NOMO-1 (cell line): ENCODE measurements around the gene DCAKD.

Source experiments
- DNase-seq, 2 experiments: peaks; one replicate each; lab custom pipeline; 2025; ENCODE audit not compliant: unreplicated experiment in 2 of 2; lab: John Stamatoyannopoulos, UW

DCAKD gene

DNA sequence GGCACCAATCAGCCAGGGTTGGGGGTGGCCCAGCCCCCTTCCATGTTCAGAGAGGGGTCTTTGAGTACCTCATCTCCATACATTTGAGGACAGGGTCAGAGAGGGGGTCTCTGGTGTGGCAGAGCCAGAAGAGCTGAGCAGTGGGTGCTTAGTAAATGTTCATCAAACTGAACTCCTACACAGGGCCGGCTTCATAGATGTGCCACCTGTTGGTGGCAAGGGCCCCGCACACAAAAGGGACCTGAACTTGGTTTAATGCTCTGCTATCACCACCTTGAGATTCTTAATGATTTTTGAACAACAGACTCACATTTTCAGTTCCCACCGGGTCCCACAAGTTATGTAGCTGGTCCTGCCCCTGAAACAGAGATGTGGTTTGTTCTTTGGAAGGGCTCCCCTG is 74.4 kb downstream of the DCAKD start:
- DNase-seq: no peak

GRCh38 chr17:44976206-44976605 is 75.2 kb downstream of the DCAKD start:
- DNase-seq: no peak
